Left lung (tissue), 10 donors: Measurements from ENCODE around the gene ST6GALNAC6. TPM values are rescaled to one million over a fixed set of nuclear protein-coding genes. Genes with fewer than 3 reads are reported as not detected.
A peak's percentile ranks its signal among the peaks of the same experiment; 100 is the strongest.

Source experiments
- ATAC-seq: fragments of 200-7000 bp; cut with Tn5 transposase; one replicate; pipeline ENCODE4 v1.9.1; 2020; ENCODE audit warnings: moderate library complexity
- DNase-seq, 4 donors: peaks; one replicate each; pipeline ENCODE4 v3.0.0-alpha.2; 2013 to 2020
- H3K27ac ChIP-seq, 2 donors: fragments of 200-600 bp; sonication (generic) in 1 of 2; one replicate each; pipeline versions ENCODE4 v1.5.0 to v1.8.0; 2020 to 2021
- H3K27me3 ChIP-seq, 2 donors: fragments of 200-600 bp; sonication (generic) in 1 of 2; one replicate each; pipeline versions ENCODE4 v1.5.0 to v1.8.0; 2020 to 2021
- H3K36me3 ChIP-seq, 2 donors: fragments of 200-600 bp; sonication (generic) in 1 of 2; one replicate each; pipeline versions ENCODE4 v1.5.0 to v1.8.0; 2020 to 2021
- H3K4me1 ChIP-seq, 2 donors: fragments of 200-600 bp; one replicate each; pipeline ENCODE4 v1.8.0; 2021
- H3K4me3 ChIP-seq, 2 donors: fragments of 200-600 bp; sonication (generic) in 1 of 2; one replicate each; pipeline versions ENCODE4 v1.5.0 to v1.8.0; 2020 to 2021; ENCODE audit warnings: mild to moderate bottlenecking in 1 of 2
- H3K9me3 ChIP-seq, 2 donors: fragments of 200-600 bp; sonication (generic) in 1 of 2; one replicate each; pipeline versions ENCODE4 v1.5.0 to v1.8.0; 2020 to 2021
- intact Hi-C, 2 donors: fragments of 100-400 bp; cut with DNase I; formaldehyde crosslinking; loops; one replicate each; pipeline versions ENCODE4 v1.11.2 to v1.14.2; 2022
- polyA plus RNA-seq, 6 donors: library from polyadenylated mRNA; unstranded; fragments of 120-200 nt; gene quantifications; one replicate each; pipeline ENCODE4 v1.2.1, GENCODE V29; 2013; ENCODE audit not compliant: insufficient read length in 6 of 6
- total RNA-seq, 2 donors: library from RNA; stranded (reverse); fragmentation: NEBNext Ultra II Directional; extraction: Animal tissue kit (Norgen Biotek cat#: 25700); gene quantifications; one replicate each; pipeline ENCODE4 v1.2.1, GENCODE V29; 2021
- TF ChIP-seq, protein P1 (sequence below), 2 donors: fragments of 200-600 bp; sonication (generic) in 1 of 2; IDR thresholded peaks; one replicate each; pipeline versions ENCODE4 v1.5.0 to v1.8.0; 2021; ENCODE audit warnings: antibody characterized with exemption in 2 of 2
- donor health status: DM: no; HTN: yes; CAD: no.
- donor health status: DM: no; HTN: no; CAD: no.

ST6GALNAC6 gene
- total and polyA plus RNA-seq, 8 donors, result 43.5 to 57.0 (median 48.6) TPM

DNA sequence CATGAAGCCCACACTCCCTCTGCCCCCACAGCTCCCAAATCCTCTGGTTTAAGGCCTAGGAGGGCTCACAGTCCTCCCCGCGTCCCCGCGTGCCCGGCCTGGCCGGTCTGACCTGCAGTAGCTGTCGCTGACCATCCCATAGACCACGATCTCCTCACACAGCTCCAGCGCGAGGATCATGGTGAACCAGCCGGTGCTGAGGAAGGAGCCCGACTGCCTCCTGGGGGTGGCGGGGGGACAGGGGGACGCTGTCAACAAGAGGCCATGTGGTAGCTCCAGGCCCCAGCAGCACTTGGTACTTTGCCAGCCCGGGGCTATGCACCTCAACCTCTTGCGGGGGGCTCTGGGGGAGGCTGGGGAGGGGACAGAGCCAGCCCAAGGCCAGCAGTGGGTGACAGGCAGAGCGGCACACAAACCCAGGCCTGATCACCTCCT is 10.5 kb upstream of the ST6GALNAC6 start:
- no peaks in the 10 kb centered on the region for H3K27me3 ChIP-seq
- ATAC-seq (no peak), DNase-seq (peak in 1 of 4 donors; percentile 69)
- no peak overlapping the region for H3K27ac ChIP-seq
- peaks cover 32 to 56% of the 10 kb centered on the region in 2 donors for H3K4me1 ChIP-seq
- no peaks in the 10 kb centered on the region for H3K9me3 ChIP-seq
- intact Hi-C loops, result no loop called here
- no peak overlapping the region for H3K4me3 ChIP-seq
- TF ChIP-seq, protein P1, sequence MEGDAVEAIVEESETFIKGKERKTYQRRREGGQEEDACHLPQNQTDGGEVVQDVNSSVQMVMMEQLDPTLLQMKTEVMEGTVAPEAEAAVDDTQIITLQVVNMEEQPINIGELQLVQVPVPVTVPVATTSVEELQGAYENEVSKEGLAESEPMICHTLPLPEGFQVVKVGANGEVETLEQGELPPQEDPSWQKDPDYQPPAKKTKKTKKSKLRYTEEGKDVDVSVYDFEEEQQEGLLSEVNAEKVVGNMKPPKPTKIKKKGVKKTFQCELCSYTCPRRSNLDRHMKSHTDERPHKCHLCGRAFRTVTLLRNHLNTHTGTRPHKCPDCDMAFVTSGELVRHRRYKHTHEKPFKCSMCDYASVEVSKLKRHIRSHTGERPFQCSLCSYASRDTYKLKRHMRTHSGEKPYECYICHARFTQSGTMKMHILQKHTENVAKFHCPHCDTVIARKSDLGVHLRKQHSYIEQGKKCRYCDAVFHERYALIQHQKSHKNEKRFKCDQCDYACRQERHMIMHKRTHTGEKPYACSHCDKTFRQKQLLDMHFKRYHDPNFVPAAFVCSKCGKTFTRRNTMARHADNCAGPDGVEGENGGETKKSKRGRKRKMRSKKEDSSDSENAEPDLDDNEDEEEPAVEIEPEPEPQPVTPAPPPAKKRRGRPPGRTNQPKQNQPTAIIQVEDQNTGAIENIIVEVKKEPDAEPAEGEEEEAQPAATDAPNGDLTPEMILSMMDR (IDR thresholded peaks at IDR 0.05), result no peak
- H3K36me3 ChIP-seq, result peaks cover 0 to 50% of the 10 kb centered on the region in 2 donors

DNA sequence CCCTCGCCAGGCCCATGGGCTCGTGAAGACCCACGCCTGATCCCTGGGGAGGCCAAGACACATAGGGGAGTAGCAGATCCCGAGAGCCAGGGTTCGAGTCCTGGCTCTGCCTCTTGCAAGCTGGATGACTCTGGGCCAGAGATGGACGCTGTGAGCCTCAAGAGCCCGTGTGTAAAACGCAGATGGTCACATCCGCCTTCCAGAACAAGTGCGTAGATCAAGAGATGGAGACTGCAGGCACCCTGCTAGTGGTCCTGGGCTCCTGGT is 9.2 kb upstream of the ST6GALNAC6 start:
- peaks cover 0 to 50% of the 10 kb centered on the region in 2 donors for H3K36me3 ChIP-seq
- peaks cover 45 to 62% of the 10 kb centered on the region in 2 donors for H3K4me1 ChIP-seq
- no peak overlapping the region for H3K4me3 ChIP-seq
- TF ChIP-seq, protein P1 (IDR thresholded peaks at IDR 0.05), result no peak
- ATAC-seq, result no peak
- intact Hi-C loops, result no loop called here
- H3K27ac ChIP-seq, result no peak overlapping the region
- DNase-seq, result no peak
- no peaks in the 10 kb centered on the region for H3K9me3 ChIP-seq
- H3K27me3 ChIP-seq, result no peaks in the 10 kb centered on the region

DNA sequence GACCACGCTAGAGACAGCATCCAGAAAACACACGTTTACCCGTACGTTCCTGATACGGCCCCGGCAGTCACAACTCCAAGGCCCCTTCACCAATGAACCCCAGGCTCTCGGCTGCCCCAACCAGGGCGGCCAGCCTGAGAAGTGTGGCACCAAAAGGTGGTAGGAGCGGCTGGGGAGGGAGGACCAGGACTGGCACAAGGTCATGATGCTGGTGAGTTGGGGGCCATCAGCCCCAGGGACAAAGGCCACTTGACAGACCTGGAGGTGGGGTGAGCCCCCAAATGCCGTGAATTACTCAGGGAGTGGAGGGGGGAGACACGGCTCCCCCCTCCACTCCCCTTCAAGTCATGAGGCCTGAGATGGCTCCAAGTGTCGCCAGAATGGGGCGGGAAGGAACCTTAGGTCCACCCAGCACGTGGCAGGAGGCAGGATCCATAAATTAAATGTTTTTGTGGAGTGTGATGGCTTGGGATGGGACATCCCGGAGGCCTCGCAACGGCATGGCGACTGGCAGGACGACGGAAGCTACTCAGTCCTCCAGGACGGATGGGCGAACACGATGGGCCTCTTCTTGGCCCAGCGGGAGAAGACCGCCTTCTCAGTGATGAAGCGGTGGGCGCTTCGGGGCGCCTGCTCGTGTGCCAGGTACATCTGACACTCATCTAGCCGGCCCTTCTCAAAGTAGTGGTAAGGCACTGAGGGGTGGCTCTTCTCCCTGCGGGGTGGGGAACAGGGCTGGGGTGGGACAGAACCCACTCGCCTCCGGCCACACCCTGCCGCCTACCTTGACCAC is 8.7 kb upstream of the ST6GALNAC6 start:
- H3K9me3 ChIP-seq, result no peaks in the 10 kb centered on the region
- intact Hi-C loops, result no loop called here
- peaks cover 50 to 68% of the 10 kb centered on the region in 2 donors for H3K4me1 ChIP-seq
- no peak overlapping the region for H3K4me3 ChIP-seq
- ATAC-seq (no peak), DNase-seq (no peak)
- H3K27me3 ChIP-seq, result no peaks in the 10 kb centered on the region
- H3K36me3 ChIP-seq, result peaks cover 0 to 50% of the 10 kb centered on the region in 2 donors
- TF ChIP-seq, protein P1 (IDR thresholded peaks at IDR 0.05), result no peak
- H3K27ac ChIP-seq, result no peak overlapping the region

DNA sequence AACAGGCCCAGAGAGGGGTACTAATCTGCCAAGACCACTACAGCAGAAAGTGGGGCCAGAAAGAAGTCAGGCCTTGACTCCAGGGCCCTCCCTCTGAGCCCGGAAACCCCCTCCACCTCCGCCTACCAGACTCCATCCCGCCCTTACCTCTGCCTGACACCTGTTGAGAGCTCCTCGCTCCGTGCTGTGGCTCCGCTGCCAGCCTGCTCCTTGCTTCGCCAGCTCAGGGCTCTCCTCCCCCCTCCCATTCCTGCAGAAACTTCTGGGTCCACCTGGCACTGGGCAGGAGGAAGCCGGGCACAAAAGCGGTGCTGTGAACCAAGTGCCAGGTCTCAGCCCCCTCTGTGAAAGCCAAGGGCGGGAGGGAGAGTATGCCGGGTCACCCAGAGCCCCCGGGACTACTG is 6.4 kb upstream of the ST6GALNAC6 start:
- H3K4me1 ChIP-seq, result peaks cover 48 to 74% of the 10 kb centered on the region in 2 donors
- TF ChIP-seq, protein P1 (IDR thresholded peaks at IDR 0.05), result no peak
- intact Hi-C loops, result no loop called here
- H3K27me3 ChIP-seq, result no peaks in the 10 kb centered on the region
- peaks cover 0 to 30% of the 10 kb centered on the region in 2 donors for H3K36me3 ChIP-seq
- peak overlapping the region; percentile 75 to 92 for H3K27ac ChIP-seq
- peak in 1 of 4 donors; percentile 76 for DNase-seq
- H3K9me3 ChIP-seq, result no peaks in the 10 kb centered on the region
- peak; percentile 63 for ATAC-seq
- no peak overlapping the region for H3K4me3 ChIP-seq

DNA sequence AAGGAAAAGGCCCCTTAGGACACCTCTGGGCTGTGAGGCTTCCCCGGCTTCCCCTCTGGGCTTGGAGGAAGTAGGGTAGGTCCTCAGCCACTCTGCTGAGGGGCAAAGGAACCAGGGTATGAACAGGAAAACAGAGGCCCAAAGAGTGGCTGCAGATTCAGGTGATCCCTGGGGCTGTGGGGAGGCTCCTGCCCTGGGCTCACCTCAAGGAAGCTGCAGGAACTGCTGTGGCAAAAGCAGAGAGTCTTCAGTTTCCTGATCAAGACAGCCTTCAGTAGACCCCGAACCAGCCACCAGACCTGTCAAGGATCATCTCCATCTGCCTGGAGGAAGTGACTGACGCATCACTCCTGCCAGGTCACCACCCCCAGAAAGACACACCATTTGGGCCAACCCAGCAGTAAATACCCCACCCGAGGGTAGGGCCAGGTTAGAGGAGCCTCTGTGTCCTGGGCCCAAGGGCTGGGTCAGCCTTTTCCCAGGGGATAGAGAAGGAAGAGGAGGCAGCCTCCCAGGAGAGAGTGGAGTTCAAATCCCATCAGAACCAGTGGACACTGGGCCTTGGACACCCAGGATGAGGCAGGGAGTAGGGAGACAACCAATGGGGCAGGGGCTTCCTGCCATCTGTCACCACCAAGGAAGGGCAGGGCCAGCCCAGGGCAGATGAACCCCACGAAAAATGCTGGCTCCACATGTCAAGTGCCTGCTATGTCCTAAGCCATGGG is 5.8 kb upstream of the ST6GALNAC6 start:
- no peaks in the 10 kb centered on the region for H3K27me3 ChIP-seq
- H3K27ac ChIP-seq, result peak overlapping the region; percentile 75 to 92
- DNase-seq (no peak), ATAC-seq (peak; percentile 2)
- H3K4me3 ChIP-seq, result peak overlapping the region in 1 of 2 donors; percentile 14
- peaks cover 48 to 68% of the 10 kb centered on the region in 2 donors for H3K4me1 ChIP-seq
- peaks cover 0 to 24% of the 10 kb centered on the region in 2 donors for H3K36me3 ChIP-seq
- no peaks in the 10 kb centered on the region for H3K9me3 ChIP-seq
- intact Hi-C loops, result no loop called here
- TF ChIP-seq, protein P1 (IDR thresholded peaks at IDR 0.05), result no peak
